Left lung (tissue), 10 donors: ENCODE data around the gene ERC2. TPM values are rescaled to one million over a fixed set of nuclear protein-coding genes. Genes with fewer than 3 reads are reported as not detected.

ENCODE experiments used
- ATAC-seq: fragments of 200-7000 bp; cut with Tn5 transposase; one replicate; pipeline ENCODE4 v1.9.1; 2020; ENCODE audit warnings: moderate library complexity
- DNase-seq, 4 donors: peaks; one replicate each; pipeline ENCODE4 v3.0.0-alpha.2; 2013 to 2020
- H3K27ac ChIP-seq, 2 donors: fragments of 200-600 bp; sonication (generic) in 1 of 2; one replicate each; pipeline versions ENCODE4 v1.5.0 to v1.8.0; 2020 to 2021
- H3K27me3 ChIP-seq, 2 donors: fragments of 200-600 bp; sonication (generic) in 1 of 2; one replicate each; pipeline versions ENCODE4 v1.5.0 to v1.8.0; 2020 to 2021
- H3K36me3 ChIP-seq, 2 donors: fragments of 200-600 bp; sonication (generic) in 1 of 2; one replicate each; pipeline versions ENCODE4 v1.5.0 to v1.8.0; 2020 to 2021
- H3K4me1 ChIP-seq, 2 donors: fragments of 200-600 bp; one replicate each; pipeline ENCODE4 v1.8.0; 2021
- H3K4me3 ChIP-seq, 2 donors: fragments of 200-600 bp; sonication (generic) in 1 of 2; one replicate each; pipeline versions ENCODE4 v1.5.0 to v1.8.0; 2020 to 2021; ENCODE audit warnings: mild to moderate bottlenecking in 1 of 2
- H3K9me3 ChIP-seq, 2 donors: fragments of 200-600 bp; sonication (generic) in 1 of 2; one replicate each; pipeline versions ENCODE4 v1.5.0 to v1.8.0; 2020 to 2021
- CTCF ChIP-seq, 2 donors: fragments of 200-600 bp; sonication (generic) in 1 of 2; IDR thresholded peaks; one replicate each; pipeline versions ENCODE4 v1.5.0 to v1.8.0; 2021; ENCODE audit warnings: antibody characterized with exemption in 2 of 2
- intact Hi-C, 2 donors: fragments of 100-400 bp; cut with DNase I; formaldehyde crosslinking; loops; one replicate each; pipeline versions ENCODE4 v1.11.2 to v1.14.2; 2022
- polyA plus RNA-seq, 6 donors: library from polyadenylated mRNA; unstranded; fragments of 120-200 nt; gene quantifications; one replicate each; pipeline ENCODE4 v1.2.1, GENCODE V29; 2013; ENCODE audit not compliant: insufficient read length in 6 of 6
- total RNA-seq, 2 donors: library from RNA; stranded (reverse); fragmentation: NEBNext Ultra II Directional; extraction: Animal tissue kit (Norgen Biotek cat#: 25700); gene quantifications; one replicate each; pipeline ENCODE4 v1.2.1, GENCODE V29; 2021
- donor health status: DM: no; HTN: yes; CAD: no.
- donor health status: DM: no; HTN: no; CAD: no.

Gene ERC2
- total and polyA plus RNA-seq, 8 donors, result 1.6 to 3.3 (median 2.1) TPM

DNA sequence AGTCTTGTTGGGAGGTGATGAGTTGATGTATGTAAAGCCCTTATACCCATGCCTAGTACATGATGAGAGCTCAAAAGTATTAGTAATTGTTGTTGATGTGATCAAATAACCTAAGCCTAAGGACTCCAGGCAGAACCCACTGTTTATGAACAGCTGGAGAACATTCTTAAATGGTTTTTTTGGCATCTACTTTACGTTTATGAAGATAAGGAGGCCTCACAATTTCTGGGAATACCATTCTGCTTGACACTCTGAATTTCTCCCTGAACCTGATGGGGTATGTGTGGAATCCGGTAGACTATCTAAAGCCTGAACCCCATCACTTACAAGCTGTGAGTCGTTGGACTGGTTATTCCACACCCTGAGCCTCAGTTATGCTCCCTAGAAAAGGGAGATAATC lies 736.5 kb downstream of the ERC2 start:
- intact Hi-C loops, result no loop called here
- H3K27me3 ChIP-seq, result no peaks in the 10 kb centered on the region
- DNase-seq (no peak), ATAC-seq (no peak)
- no peaks in the 10 kb centered on the region for H3K4me1 ChIP-seq
- no peak overlapping the region for H3K4me3 ChIP-seq
- no peak overlapping the region for H3K27ac ChIP-seq
- no peaks in the 10 kb centered on the region for H3K36me3 ChIP-seq
- H3K9me3 ChIP-seq, result no peaks in the 10 kb centered on the region
- TF ChIP-seq CTCF (IDR thresholded peaks at IDR 0.05), result no peak

DNA sequence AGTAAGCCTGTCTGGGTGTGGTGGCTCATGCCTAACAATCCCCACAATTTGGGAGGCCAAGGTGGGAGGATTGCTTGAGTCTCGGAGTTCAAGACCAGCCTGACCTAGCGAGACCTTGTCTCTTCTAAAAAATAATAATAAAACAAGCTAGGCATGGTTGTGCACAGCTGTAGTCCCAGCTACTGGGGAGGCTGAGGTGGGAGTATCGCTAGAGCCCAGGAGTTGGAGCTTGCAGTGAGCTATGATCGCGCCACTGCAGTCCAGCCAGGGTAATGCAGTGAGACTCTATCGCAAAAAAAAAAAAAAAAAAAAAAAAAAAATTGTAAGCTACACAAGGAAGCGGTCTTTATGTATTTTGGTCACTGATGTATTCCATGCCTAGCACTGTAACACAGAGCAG lies 738.7 kb downstream of the ERC2 start:
- H3K27ac ChIP-seq, result no peak overlapping the region
- no peaks in the 10 kb centered on the region for H3K36me3 ChIP-seq
- TF ChIP-seq CTCF (IDR thresholded peaks at IDR 0.05), result no peak
- H3K27me3 ChIP-seq, result no peaks in the 10 kb centered on the region
- intact Hi-C loops, result no loop called here
- ATAC-seq, result no peak
- H3K4me1 ChIP-seq, result no peaks in the 10 kb centered on the region
- H3K4me3 ChIP-seq, result no peak overlapping the region
- no peaks in the 10 kb centered on the region for H3K9me3 ChIP-seq
- DNase-seq, result no peak

GRCh38 chr3:55728461-55729100 lies 739.7 kb downstream of the ERC2 start:
- no peaks in the 10 kb centered on the region for H3K9me3 ChIP-seq
- H3K4me3 ChIP-seq, result no peak overlapping the region
- DNase-seq (no peak), ATAC-seq (no peak)
- H3K4me1 ChIP-seq, result no peaks in the 10 kb centered on the region
- no peaks in the 10 kb centered on the region for H3K36me3 ChIP-seq
- intact Hi-C loops, result no loop called here
- H3K27me3 ChIP-seq, result peaks cover 0 to 6% of the 10 kb centered on the region in 2 donors
- TF ChIP-seq CTCF (IDR thresholded peaks at IDR 0.05), result no peak
- no peak overlapping the region for H3K27ac ChIP-seq

DNA sequence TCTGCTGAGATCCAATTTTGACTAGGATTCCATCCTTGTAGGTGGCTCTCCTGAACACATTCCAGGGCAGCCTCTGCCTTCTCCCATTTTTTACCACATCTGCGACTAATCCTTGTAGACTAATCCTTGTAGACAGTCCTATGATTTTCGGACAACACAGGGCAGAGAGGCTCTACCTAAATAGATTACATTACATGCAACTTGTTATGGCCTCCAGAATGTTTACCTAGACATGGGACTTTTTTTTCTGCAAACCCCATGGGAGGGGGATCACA lies 741.8 kb downstream of the ERC2 start:
- intact Hi-C loops, result no loop called here

More for the DNA sequence above, 741.8 kb downstream of the ERC2 start:
- H3K4me3 ChIP-seq, result no peak overlapping the region
- no peaks in the 10 kb centered on the region for H3K9me3 ChIP-seq
- H3K36me3 ChIP-seq, result no peaks in the 10 kb centered on the region
- peaks cover 0 to 6% of the 10 kb centered on the region in 2 donors for H3K27me3 ChIP-seq
- H3K27ac ChIP-seq, result no peak overlapping the region
- DNase-seq (no peak), ATAC-seq (no peak)
- no peaks in the 10 kb centered on the region for H3K4me1 ChIP-seq
- TF ChIP-seq CTCF (IDR thresholded peaks at IDR 0.05), result no peak
